GM12872 (cell line): ENCODE data around the gene GARIN5B.

Experiments
- TF ChIP-seq, protein P1 (sequence below): IDR thresholded peaks from 3 replicates; pipeline ENCODE4 v1.5.1; 2011; ENCODE audit warnings: low read depth, mild to moderate bottlenecking, low read length, moderate library complexity; ENCODE audit not compliant: insufficient read depth

GARIN5B gene

GRCh38 chr19:55305491-55305890 is 57.6 kb downstream of the GARIN5B start:
- TF ChIP-seq, protein P1, sequence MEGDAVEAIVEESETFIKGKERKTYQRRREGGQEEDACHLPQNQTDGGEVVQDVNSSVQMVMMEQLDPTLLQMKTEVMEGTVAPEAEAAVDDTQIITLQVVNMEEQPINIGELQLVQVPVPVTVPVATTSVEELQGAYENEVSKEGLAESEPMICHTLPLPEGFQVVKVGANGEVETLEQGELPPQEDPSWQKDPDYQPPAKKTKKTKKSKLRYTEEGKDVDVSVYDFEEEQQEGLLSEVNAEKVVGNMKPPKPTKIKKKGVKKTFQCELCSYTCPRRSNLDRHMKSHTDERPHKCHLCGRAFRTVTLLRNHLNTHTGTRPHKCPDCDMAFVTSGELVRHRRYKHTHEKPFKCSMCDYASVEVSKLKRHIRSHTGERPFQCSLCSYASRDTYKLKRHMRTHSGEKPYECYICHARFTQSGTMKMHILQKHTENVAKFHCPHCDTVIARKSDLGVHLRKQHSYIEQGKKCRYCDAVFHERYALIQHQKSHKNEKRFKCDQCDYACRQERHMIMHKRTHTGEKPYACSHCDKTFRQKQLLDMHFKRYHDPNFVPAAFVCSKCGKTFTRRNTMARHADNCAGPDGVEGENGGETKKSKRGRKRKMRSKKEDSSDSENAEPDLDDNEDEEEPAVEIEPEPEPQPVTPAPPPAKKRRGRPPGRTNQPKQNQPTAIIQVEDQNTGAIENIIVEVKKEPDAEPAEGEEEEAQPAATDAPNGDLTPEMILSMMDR = no peak

- TF ChIP-seq, protein P1 = no peak
These were observed 58.1 kb downstream of the GARIN5B start for GRCh38 chr19:55304980-55305379.
